NCI-H774 (cell line): ENCODE results near the gene ADAM15.

Source experiments
- DNase-seq: peaks from one replicate; lab custom pipeline; 2025; lab: John Stamatoyannopoulos, UW

Gene ADAM15

DNA sequence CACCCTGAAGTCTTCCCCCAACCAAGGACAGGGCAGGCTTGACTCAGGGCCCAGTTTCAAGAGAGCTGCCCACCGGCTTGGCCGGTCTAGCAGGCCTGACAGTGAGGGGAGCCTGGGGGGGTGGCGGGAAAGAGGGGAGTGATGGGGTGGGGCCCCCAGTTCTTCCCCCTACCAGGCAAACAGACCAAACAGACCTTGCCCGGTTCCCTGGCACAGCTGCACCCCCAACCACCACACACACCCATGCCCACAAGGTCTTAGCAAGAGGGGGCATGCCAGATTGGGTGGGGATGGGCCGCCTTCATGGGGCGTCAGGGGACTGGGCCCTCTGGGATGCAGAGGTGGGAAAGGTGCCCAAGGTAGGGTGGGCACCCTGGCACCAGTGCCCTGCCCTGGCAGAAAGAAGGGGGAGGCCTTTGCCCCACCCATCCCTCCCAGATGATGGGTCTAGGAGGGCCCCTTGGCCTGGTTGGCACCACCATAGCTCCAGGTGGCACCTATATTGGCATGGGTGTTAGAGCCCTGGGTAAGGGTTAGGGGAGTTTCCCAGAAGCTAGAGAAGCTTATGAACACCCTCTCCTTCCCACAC lies 39.6 kb upstream of the ADAM15 start:
- DNase-seq: no peak

DNA sequence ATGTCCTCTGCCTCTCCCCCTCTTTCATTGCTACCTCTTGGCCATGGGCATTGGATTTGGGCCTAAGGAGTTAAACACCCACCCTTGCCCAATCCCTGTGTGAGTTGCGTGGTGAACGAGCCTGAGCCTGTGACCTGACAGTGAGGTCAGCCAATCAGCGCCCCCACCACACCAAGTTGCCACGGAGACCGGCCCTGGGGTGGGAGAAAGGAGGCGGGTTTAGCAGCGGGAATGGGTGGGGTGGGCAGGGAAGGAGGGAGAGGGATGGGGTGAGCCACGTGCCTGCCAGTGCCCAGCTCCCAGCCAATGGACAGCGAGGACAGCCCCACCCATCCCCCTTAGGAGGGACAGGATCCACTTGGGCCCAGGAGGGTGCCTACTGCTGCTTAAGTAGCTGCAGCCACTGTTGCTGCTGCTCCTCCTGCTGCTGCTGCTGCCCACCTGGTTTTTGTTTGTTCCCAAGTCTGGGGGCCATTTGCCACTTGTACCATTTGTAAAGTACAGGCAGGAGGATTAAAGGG lies 39.0 kb upstream of the ADAM15 start:
- peak; percentile 62 for DNase-seq

DNA sequence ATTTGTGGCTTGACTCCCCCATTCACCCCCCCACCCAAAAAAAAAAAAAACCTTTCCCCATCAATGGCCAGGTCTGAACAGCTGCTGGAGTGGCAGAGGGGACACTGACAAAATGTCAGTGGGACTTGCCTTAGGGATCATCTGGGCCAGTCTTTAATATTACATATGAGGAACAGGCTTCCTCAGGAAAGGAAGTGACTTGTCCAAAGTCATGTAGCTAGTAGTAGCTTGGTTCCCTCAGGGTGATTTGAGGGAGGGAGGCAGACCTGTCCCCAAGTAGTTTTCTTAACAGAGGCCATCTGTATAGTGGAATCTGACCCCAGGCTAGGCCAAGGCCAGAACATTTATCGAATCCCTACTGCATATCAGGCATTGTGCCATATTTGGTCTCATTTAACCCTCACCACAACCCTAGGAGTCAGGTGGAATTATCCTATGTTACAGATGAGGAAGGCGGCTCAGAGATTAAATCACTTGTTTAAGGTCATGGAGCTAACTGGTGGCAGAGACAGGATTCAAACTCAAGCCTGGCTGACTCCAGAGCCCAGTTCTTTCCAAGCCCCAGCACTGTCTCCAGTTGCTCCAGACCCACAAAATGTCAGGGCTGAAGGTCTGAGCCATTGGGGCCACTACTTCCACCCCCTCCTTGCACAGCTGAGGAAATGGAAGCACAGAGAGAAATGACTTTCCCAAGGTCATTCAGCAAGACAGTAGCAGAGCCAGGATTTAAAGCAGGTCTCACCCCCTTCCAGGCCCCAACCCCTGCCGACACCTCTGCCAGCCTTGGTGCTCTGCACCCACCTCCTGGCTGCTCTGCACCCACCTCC lies 38.1 kb upstream of the ADAM15 start:
- no peak for DNase-seq

DNA sequence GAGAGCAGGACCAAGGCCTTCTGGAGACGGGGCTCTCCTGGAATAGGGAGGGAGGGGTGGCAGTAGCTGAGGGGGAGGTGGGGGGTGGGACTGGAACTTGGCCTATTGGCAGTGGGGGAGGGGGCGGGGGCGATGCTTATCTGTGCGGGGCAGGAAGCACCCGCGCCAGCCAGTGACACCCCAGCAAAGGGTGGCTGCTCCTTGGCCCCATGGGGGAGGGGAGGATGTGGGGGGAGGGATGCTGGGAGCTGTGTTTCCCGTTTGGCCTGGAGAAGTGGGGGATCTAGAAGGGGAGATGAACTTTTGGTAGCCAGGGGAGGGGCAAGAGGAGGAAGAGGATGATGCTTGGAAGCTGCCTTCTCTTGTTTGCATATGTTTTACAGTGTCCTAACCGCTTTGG lies 37.5 kb upstream of the ADAM15 start:
- DNase-seq: no peak

DNA sequence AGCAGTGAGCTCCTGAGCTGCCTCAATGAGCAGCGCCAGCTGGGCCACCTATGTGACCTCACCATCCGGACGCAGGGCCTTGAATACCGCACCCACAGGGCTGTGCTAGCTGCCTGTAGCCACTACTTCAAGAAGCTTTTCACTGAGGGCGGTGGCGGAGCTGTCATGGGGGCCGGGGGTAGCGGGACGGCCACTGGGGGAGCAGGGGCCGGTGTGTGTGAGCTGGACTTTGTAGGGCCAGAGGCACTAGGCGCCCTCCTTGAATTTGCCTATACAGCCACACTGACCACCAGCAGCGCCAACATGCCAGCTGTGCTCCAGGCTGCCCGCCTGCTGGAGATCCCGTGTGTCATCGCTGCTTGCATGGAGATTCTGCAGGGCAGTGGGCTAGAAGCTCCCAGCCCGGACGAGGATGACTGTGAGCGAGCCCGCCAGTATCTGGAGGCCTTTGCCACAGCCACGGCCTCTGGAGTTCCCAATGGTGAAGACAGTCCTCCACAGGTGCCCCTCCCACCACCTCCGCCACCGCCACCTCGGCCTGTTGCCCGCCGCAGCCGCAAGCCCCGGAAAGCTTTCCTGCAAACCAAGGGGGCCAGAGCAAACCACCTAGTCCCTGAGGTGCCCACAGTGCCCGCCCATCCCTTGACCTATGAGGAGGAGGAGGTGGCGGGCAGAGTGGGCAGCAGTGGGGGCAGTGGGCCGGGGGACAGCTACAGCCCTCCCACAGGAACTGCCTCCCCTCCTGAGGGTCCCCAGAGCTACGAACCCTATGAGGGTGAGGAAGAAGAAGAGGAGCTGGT lies 36.2 kb upstream of the ADAM15 start:
- no peak for DNase-seq

DNA sequence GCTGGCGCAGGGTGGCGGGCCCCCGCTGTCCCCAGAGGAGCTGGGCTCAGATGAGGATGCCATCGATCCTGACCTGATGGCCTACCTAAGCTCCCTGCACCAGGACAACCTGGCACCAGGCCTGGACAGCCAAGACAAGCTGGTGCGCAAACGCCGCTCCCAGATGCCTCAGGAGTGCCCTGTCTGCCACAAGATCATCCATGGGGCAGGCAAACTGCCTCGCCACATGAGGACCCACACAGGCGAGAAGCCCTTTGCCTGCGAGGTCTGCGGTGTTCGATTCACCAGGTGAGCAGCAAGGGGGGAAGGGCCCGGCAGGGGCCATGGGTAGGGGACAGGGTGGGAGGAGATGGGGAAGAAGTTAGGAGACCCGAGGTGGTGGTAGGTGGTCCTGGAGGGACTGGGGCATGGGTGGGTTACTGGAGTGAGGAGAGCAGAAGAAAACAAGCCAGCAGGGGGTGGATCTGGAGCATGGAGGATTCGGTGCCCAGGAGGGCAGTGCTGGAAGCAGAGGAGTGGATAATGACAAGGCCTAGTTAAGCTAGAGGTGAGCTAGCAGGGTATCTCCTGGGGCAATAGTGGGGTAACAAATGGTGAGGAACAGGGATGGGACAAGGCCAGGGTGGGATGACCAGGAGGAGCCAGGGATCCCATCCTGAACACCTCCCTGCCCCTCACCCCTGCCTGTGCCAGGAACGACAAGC lies 35.4 kb upstream of the ADAM15 start:
- DNase-seq: no peak

DNA sequence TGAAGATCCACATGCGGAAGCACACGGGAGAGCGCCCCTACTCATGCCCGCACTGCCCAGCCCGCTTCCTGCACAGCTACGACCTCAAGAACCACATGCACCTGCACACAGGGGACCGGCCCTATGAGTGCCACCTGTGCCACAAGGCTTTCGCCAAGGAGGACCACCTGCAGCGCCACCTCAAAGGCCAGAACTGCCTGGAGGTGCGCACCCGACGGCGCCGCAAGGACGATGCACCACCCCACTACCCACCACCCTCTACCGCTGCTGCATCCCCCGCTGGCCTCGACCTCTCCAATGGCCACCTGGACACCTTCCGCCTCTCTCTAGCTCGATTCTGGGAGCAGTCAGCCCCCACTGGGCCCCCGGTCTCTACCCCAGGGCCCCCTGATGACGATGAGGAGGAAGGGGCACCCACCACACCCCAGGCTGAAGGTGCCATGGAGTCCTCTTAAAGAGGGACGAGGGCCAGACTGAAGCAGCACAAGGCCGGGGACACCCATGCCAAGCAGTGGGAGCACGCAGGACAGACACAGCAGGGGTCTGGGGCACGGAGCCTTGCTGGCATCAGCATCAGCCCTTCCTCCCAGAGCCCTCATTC lies 34.8 kb upstream of the ADAM15 start:
- no peak for DNase-seq

DNA sequence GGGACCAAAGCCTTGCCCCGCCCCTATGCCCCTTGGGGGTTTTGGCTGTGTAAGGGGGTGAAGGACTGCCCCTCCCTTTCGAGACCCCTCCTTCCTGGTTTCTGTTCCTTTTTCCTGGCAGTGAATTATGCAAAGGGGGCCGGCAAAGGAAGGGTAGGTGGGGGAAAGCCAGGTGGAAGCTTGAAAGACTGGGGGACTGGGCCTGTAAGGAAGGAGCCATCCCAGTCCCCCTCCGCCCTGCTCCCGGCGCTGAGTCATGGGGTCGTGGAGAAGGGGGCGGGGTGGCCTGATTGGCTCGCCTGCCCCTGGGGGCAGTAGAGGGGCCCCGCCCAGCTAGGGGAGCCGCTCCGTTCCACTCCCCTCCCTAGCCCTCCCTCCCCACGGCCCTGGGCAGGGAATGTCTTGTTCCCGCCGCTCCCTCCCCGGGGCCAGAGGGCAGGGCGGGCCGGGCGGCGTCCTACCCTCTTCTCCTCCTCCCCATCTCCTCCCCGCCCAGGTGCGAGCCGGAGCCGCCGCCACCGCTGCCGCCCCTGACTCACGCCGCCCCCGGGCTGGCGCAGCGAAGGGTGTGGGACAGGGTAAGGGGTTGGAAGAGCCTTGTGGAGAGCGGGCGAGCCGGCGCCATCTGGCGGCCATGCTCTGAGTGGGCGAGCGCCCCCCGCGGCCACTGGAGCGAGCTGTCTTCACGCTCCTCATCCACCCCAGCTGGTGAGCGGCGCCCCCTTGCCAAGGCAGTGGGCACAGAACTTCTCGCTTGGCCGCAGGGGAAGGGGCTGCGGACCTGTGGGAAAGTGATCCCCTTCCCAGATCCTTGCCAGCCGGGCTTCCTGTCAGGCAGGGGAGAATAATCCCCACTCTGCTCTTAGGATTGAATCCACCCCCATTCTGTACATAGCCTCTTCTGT lies 33.8 kb upstream of the ADAM15 start:
- DNase-seq: no peak

DNA sequence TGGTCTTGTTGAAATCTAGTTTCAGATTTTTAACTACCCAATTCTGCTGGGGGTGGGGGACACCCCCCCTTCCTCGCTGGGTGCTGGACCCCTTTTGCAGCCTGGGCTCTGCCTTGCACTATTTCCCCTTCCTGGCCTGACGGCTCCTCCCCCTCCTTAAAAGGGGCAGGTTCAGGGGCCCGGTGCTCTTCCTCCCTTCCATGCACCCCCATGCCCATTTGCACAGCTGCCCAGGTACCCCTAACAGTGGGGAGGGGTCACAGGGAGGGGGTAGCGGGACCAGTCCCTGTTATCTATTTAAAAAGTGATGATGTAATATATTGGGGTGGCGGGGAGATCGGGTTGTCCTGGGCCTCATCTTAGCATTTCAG lies 33.2 kb upstream of the ADAM15 start:
- no peak for DNase-seq

DNA sequence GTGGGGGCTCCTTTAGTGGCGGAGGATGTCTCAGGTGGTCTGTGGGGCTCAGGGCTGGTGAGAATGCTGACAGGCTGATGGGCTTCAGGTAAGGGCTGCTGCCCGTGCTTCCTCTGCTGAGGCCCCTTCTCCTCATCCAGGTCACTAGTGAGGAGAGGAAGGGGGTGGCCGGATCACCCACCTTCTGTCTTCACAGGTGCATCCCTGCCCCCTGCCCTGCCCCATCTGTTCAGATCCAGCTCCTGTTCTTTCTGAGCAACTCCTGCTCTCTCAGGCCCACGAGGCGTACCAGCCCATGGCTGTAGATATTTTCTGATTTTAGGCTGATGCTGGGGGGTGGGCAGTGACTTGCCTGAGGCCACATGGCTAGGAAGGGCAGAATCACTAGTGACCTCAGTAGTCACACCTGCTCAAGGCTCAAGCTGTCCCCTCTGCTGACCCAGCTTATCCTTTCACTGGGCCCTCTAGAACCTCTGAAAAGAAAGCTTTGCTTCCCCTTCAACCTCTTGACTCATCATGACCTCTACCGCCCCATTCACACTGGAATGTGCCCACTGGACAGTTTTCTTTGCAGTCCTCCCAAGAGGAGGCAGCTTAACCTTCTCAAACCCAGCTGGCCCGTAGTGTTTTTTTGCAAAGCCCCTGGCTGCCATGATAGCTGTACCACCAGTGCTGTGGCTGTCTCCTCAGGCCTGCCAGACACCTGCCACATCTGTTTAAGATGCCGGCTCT lies 32.3 kb upstream of the ADAM15 start:
- DNase-seq: no peak

DNA sequence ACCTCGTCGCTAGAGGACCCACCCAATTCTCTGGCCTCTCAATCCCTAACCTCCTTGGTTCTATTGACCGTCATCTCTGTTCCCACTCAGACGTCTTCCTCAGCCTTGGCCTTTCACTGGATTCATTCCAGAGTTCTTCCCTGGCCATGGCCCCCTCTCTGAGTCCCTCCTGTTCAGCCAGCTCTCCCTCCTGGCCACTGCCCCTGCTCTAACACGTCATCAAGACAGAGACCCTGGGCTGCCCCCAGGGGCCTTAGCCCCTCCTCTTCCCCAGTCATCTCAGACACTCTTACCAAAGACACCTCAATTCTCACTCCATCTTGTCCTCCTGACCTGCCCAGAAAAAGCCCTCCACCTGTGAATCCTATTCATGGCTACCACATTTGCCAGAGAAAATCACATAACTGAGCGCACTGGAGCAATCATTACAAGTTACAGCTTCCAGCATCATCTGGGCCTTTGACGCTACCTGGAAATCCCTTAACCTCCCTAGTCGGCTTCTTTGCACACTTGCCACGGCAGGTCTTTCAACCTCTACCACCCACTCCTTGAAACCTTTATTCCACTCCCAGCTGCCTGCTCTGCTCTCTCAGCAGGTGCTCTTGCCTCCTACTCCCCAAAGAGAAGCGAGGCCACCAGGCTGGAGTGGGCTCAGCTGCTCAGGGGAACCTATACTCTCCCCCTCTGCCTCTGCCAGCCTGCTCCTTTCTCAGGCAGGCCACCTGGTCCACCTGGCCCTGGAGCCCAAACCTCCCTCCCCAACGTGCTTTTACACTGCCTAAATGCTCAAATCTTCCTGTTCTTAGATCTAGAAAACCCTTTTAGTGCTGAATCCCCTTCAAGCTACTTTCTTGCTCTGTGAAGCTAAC lies 31.5 kb upstream of the ADAM15 start:
- no peak for DNase-seq

DNA sequence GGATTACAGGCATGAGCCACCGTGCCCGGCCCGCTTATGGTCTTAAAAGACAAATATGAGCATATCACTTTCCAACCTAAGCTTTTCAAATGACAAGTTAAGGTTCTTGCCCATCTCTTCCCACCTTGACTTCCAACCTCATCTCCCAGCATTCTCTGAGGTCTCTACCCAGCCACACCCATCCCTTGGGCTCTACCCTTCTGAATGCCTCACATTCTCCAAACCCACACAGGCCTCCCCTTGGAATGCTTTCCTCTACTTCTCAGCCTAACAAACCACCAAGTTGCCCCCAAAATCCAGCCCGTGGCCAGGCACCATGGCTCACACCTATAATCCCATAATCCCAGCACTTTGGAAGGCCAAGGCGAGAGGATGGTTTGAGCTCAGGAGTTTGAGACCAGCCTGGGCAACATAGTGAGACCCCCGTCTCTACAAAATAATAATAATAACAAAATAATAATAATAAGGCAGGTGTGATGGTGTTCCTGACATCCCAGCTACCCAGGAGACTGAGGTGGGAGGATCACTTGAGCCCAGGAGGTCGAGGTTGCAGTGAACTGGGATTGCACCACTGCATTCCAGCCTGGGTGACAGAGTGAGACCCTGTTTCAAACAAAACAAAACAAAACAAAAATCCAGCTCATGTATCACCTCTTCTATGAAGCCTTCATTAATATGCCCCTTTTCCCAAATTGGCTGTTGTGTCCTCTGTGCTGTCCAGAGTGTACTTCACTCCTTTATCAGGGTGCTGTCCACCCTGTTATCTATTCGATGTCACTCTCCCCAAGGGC lies 28.8 kb upstream of the ADAM15 start:
- no peak for DNase-seq

DNA sequence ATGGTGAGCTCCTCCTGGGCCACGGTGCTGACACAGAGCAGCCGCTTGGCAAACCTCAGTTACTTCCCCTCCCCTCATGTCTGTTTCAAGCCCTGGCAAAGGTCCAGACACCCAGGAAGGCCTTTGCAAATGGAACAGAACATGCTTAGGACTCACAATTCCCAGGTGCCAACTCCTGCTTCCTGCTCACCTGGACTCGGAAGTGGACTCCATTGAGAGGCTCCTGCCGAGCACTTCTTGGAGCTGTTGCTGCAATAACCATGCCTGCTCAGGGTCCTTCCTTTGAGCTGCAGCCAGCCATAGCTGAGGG lies 28.2 kb upstream of the ADAM15 start:
- peak; percentile 36 for DNase-seq

DNA sequence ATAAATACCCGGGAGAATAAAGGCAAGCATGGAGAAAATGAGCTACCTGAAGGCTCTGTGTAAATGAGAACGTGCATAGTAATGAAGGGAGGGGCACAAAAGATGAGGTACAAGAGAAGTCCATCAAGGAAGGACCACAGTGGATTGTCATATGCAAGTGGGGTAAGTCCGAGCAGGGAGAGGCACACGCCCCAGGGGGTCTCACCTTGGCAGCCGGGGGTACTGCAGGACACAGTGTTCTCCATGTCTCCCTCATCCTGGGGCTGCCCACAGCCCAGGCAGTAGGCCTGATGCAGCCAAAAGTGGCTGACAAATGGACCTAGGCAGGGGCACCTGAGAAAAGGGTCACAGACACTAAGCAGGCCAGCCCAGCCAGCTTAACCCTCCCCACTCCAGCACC lies 27.5 kb upstream of the ADAM15 start:
- no peak for DNase-seq

DNA sequence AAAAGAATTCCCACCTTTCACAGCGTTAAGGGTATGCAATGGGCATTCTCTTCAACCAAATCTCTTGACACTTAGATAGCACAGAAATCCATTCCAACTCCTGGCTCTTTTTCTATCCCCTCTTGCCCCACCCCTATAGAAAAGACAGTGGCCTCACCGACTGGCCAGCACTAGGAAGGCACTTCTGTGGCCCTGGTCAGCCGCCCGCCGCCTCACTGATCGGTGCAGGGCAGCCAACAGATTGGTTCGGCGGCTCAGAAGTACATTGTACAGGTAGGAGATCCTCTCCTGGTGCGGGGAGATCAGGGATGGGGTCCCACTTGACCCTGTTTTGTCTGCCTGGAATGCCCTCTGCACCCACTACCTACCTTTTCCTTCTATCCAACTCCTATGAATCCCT lies 26.8 kb upstream of the ADAM15 start:
- no peak for DNase-seq

DNA sequence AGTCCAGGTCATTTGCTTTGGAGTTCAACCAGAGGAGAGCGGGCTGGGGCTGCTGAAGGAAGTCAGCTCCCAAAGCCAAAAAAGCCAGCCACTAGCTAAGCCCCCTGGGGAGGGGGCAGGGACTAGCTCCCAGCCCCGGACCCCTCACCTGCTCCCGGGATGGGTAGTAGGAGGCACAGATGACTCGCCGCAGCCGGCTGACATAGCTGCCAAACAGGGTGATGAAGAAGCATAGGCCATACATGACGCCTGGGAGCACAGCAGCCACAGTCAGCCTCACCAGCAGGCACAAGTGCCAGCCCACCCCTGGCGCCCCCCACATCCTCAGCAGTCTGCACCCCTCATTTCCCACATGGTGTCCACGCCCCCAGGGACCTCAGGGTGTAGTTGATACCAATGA lies 25.0 kb upstream of the ADAM15 start:
- no peak for DNase-seq

DNA sequence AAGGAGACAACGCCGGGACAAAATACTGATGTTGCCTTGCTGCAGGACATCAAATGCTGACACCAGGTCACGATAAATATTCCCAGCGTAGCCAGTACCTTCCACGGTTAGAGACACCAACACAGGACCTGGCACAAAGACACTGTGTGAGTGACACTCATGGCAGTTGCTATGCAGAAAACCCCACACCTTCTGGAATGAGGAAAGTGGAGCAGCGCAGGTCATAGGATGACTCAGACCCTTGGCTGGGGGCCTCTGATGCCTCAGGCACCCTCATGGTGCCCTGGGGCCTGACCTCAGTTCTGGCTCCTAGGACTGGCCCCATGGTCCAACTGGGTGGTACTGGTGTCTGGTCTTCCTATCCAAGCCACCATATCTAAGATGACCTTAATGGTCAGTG lies 24.5 kb upstream of the ADAM15 start:
- DNase-seq: no peak

DNA sequence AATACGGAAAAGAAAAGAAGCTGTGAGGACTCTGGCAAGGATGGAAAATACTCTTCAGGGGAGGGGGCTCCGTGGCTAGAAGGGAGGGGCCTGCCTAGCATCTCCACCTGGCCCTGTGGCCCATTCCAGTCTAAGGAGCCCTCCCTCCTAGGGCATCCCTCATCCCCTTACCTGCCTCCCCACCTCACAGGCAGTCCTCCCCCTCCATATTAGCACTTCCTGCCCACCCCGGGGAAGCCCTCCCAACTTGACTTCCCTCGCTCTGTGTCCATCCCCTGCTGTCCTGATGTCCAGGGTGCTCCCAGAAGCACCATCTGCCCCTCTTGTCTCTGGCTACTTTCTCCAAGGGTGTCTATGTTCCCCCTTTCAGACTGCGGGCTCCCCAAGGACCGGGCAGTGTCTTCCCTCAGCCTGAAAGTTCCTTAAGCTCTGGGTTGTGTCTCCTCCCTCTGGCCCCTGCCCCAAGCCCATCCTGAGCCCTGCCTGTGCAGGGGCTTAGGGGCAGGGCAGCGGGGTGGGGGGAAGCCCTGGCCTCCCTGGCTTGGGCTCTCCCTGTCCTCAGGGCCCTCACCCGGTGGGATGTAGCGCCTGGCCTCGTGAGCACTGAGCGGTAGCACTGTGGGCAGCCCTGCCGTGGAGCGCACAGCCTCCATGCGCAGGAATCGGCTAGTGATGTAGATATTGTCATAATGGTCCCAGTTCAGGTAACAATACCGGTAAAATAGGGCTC lies 21.4 kb upstream of the ADAM15 start:
- DNase-seq: no peak
